AG09319 (cell line): ENCODE measurements around the gene CSPG4.
"Not testable (repeated sequence)": the region's sequence is repeated elsewhere in the genome, so short reads cannot be mapped to it uniquely, and the experiment has no call there.

Source experiments
- DNase-seq: peaks from one replicate; pipeline ENCODE4 v3.0.0-alpha.2; 2010; ENCODE audit warnings: low read depth; ENCODE audit errors: extremely low read depth
- CTCF ChIP-seq: IDR thresholded peaks from 2 replicates; pipeline ENCODE4 v1.5.1; 2011; ENCODE audit warnings: low read depth, mild to moderate bottlenecking, inconsistent platforms, low read length, moderate library complexity

Gene CSPG4

GRCh38 chr15:75753145-75753544 lies 40.5 kb upstream of the CSPG4 start:
- DNase-seq, result no peak
- TF ChIP-seq CTCF, result no peak

DNA sequence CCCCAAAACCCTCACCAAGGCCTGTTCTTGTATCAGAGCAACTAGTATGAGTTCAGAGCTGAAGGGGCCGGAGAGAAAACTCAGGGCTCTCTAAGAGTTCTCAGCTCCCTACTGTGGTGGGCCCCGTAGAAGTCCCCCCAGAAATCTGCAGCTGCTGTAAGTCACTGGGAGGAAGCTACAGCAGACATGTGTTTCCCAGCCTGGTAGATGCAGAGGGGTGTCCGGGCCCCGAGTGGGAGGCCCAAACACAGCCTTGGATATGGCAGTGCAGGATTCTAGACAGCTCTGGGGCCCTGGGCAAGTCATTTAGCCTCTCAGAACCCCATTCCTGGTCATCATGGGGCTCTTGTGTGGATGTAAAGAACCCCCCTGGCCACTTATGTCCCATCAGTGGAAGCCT lies 39.2 kb upstream of the CSPG4 start:
- no peak for DNase-seq
- TF ChIP-seq CTCF, result no peak

GRCh38 chr15:75751116-75751875 lies 38.6 kb upstream of the CSPG4 start:
- no peak for TF ChIP-seq CTCF
- DNase-seq, result no peak

DNA sequence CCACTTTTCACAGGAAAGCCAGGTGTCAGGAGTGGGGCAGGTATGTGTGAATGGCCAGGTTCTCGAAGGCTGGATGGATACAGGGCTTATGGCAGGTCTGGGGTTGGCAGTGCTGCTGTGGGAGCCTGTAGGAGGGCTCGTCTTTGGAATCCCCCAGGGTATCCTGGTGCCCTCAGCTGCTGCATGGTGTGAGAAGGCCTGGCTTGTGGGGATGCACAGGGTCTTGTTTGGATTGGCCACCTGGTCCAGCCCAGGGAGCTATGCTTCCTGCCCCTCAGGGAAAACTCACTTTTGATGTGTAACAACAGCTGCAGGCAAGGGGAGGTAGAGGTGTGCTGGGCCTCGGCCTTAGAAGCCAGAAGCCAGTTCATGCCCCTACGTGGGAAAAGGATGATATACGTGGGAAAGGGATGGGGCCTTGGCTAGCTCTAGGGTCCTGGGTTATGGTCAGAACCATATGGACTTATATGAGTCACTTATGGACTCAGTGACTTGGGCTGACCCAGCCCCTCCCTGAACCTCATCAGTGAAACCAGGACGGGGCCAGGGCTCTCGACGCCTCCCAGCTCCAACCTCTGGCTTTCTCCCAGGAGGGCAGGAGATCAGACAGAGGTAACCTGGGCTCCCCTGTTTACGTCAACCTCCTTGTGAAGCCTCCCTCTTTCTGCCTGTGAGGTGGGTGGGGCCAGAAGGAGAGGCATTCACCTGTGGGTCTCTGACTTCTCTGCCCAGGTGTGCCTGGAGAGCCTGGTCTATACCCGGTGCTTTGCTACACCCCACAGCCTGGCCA lies 37.8 kb upstream of the CSPG4 start:
- no peak for DNase-seq
- TF ChIP-seq CTCF, result no peak

- DNase-seq, result no peak
- no peak for TF ChIP-seq CTCF
These were observed 37.2 kb upstream of the CSPG4 start for GRCh38 chr15:75749820-75750219.

DNA sequence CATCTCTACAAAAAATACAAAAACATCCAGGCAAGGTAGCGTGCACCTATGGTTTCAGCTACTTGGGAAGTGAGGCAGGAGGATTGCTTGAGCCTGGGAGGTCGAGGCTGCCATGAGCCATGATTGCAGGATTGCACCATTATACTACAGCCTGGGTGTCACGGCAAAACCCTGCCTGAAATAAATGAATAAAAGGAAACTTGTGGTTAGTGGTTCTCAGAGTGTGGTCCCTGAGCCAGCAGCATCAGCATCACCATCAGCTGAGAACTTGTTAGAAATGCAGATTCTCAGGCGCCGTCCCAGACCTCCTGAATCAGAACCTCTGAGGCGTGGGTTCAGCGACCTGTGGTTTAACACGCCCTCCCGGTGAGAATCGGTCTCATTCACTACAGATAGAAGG lies 36.2 kb upstream of the CSPG4 start:
- DNase-seq, result not testable (repeated sequence)

DNA sequence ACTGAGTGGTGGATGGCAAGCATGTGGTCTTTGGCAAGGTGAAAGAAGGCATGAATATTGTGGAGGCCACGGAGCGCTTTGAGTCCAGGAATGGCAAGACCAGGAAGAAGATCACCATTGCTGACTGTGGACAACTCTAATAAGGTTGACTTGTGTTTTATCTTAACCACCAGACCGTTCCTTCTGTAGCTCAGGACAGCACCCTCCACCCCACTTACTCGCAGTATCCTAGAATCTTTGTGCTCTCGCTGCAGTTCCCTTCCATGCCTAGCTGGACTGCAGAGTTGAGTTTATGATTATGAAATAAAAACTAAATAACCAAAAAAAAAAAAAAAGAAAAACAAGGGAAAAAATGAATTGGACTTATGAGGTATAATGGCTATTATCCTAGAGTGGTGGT lies 34.5 kb upstream of the CSPG4 start:
- DNase-seq, result not testable (repeated sequence)

- DNase-seq, result no peak
- no peak for TF ChIP-seq CTCF
These were observed 32.7 kb upstream of the CSPG4 start for GRCh38 chr15:75745305-75745704.

- DNase-seq, result not testable (repeated sequence)
These were observed 29.7 kb upstream of the CSPG4 start for GRCh38 chr15:75742346-75742745.
